Astrocyte (in vitro differentiated cells and primary cell): ENCODE data around the gene DUSP23. TPM values are rescaled to one million over a fixed set of nuclear protein-coding genes. Genes with fewer than 3 reads are reported as not detected.

Experiments used
- DNase-seq: peaks from one replicate; pipeline ENCODE4 v3.0.0-alpha.2; 2010; ENCODE audit warnings: low read depth
- FAIRE-seq: peaks from 2 replicates; lab custom pipeline; 2011; peaks lifted over from hg19 to GRCh38; lab: Jason Lieb, UNC
- H2AFZ ChIP-seq: 2 replicates; pipeline ENCODE4 v1.6.0; 2012; ENCODE audit warnings: low read depth, low read length, inconsistent platforms
- H3K27ac ChIP-seq: 2 replicates; pipeline ENCODE4 v1.5.1; 2011; ENCODE audit warnings: low read depth, low read length, inconsistent platforms
- H3K27me3 ChIP-seq: 2 replicates; pipeline ENCODE4 v1.6.0; 2011; ENCODE audit warnings: low read length, inconsistent platforms; ENCODE audit not compliant: insufficient read depth
- H3K36me3 ChIP-seq: 2 replicates; pipeline ENCODE4 v1.5.1; 2011; ENCODE audit warnings: low read length, inconsistent platforms; ENCODE audit not compliant: insufficient read depth
- H3K4me1 ChIP-seq: 2 replicates; pipeline ENCODE4 v1.5.1; 2011; ENCODE audit warnings: low read length, inconsistent platforms; ENCODE audit not compliant: insufficient read depth
- H3K4me2 ChIP-seq: 2 replicates; pipeline ENCODE4 v1.6.0; 2012; ENCODE audit warnings: low read length, inconsistent platforms
- H3K4me3 ChIP-seq: 2 replicates; pipeline ENCODE4 v1.5.1; 2011; ENCODE audit warnings: low read depth, mild to moderate bottlenecking, low read length, inconsistent platforms; ENCODE audit not compliant: insufficient read depth
- H3K79me2 ChIP-seq: 2 replicates; pipeline ENCODE4 v1.6.0; 2012; ENCODE audit warnings: mild to moderate bottlenecking, low read length, inconsistent platforms; ENCODE audit not compliant: insufficient read depth
- H3K9ac ChIP-seq: 2 replicates; pipeline ENCODE4 v1.6.0; 2012; ENCODE audit warnings: mild to moderate bottlenecking, low read length, inconsistent platforms
- H3K9me3 ChIP-seq: 2 replicates; pipeline ENCODE4 v1.5.1; 2012; ENCODE audit warnings: low read depth, mild to moderate bottlenecking, low read length, inconsistent platforms; ENCODE audit not compliant: insufficient read depth
- H4K20me1 ChIP-seq: 2 replicates; pipeline ENCODE4 v1.6.0; 2012; ENCODE audit warnings: low read length, inconsistent platforms; ENCODE audit not compliant: insufficient read depth
- H3K27ac Mint-ChIP-seq: one replicate; pipeline ENCODE4 v1.8.0; 2021; ENCODE audit warnings: mild to moderate bottlenecking, mixed read lengths; ENCODE audit not compliant: unreplicated experiment
- H3K27me3 Mint-ChIP-seq: one replicate; pipeline ENCODE4 v1.8.0; 2021; ENCODE audit warnings: low read depth, mixed read lengths; ENCODE audit not compliant: unreplicated experiment
- H3K36me3 Mint-ChIP-seq: one replicate; pipeline ENCODE4 v1.8.0; 2021; ENCODE audit warnings: low read depth, mixed read lengths; ENCODE audit not compliant: unreplicated experiment
- H3K4me1 Mint-ChIP-seq: one replicate; pipeline ENCODE4 v1.8.0; 2021; ENCODE audit warnings: low read depth, mixed read lengths; ENCODE audit not compliant: unreplicated experiment
- H3K4me3 Mint-ChIP-seq: one replicate; pipeline ENCODE4 v1.8.0; 2021; ENCODE audit warnings: mild to moderate bottlenecking, moderate library complexity, mixed read lengths; ENCODE audit not compliant: unreplicated experiment
- H3K9me3 Mint-ChIP-seq: one replicate; pipeline ENCODE4 v1.8.0; 2021; ENCODE audit warnings: mild to moderate bottlenecking, mixed read lengths; ENCODE audit not compliant: unreplicated experiment
- EZH2 ChIP-seq: IDR thresholded peaks from 2 replicates; pipeline ENCODE4 v1.6.1; 2012; ENCODE audit warnings: mild to moderate bottlenecking, low read length, inconsistent platforms; ENCODE audit not compliant: insufficient read depth
- total RNA-seq: library from RNA; stranded (reverse); gene quantifications from 2 replicates; pipeline ENCODE4 v1.2.1, GENCODE V29; 2021
- TF ChIP-seq, protein P1 (sequence below): IDR thresholded peaks from 2 replicates; pipeline ENCODE4 v1.5.1; 2011; ENCODE audit warnings: low read depth, mild to moderate bottlenecking, inconsistent platforms, low read length, moderate library complexity; ENCODE audit not compliant: insufficient read depth

The DUSP23 gene
- total RNA-seq, 1 donor from 2014 or later, result 30.1 TPM

DNA sequence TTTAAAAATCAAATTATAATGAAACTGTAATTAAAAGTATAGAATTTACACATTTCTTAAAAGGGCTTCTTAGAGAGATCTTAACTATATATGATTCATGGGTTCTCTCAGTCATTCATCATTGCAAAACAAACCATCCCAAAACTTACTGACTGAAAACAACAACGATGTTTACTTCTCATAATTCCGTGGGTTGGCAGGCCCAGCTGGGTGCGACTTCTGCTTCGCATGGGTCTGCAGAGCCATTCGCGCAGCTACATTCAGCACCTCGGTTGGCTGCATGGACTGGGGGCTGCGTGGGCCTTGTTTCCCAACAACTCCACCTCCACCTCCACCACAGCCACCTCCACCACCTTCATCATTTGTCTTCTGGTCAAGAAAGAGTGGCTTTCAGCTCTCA, 50.0 kb downstream of the DUSP23 start:
- Histone ChIP-seq H3K9me3 (no peaks in the 10 kb centered on the region), H3K4me1 (peaks cover 3% of the 10 kb centered on the region), H3K27me3 (no peaks in the 10 kb centered on the region), H4K20me1 (no peaks in the 10 kb centered on the region), H3K79me2 (no peaks in the 10 kb centered on the region), H3K9ac (no peak overlapping the region), H3K4me3 (no peak overlapping the region), H3K27ac (no peak overlapping the region), H3K4me2 (no peak overlapping the region), H3K36me3 (no peaks in the 10 kb centered on the region), H2AFZ (no peak overlapping the region)
- Mint-ChIP-seq H3K27ac (peak overlapping the region; percentile 71), H3K4me3 (no peak overlapping the region), H3K36me3 (no peaks in the 10 kb centered on the region), H3K9me3 (no peaks in the 10 kb centered on the region), H3K27me3 (peaks cover 4% of the 10 kb centered on the region), H3K4me1 (peaks cover 46% of the 10 kb centered on the region)
- DNase-seq, result no peak
- no peak for FAIRE-seq
- TF ChIP-seq, protein P1, sequence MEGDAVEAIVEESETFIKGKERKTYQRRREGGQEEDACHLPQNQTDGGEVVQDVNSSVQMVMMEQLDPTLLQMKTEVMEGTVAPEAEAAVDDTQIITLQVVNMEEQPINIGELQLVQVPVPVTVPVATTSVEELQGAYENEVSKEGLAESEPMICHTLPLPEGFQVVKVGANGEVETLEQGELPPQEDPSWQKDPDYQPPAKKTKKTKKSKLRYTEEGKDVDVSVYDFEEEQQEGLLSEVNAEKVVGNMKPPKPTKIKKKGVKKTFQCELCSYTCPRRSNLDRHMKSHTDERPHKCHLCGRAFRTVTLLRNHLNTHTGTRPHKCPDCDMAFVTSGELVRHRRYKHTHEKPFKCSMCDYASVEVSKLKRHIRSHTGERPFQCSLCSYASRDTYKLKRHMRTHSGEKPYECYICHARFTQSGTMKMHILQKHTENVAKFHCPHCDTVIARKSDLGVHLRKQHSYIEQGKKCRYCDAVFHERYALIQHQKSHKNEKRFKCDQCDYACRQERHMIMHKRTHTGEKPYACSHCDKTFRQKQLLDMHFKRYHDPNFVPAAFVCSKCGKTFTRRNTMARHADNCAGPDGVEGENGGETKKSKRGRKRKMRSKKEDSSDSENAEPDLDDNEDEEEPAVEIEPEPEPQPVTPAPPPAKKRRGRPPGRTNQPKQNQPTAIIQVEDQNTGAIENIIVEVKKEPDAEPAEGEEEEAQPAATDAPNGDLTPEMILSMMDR, result no peak
- no peak for TF ChIP-seq EZH2

DNA sequence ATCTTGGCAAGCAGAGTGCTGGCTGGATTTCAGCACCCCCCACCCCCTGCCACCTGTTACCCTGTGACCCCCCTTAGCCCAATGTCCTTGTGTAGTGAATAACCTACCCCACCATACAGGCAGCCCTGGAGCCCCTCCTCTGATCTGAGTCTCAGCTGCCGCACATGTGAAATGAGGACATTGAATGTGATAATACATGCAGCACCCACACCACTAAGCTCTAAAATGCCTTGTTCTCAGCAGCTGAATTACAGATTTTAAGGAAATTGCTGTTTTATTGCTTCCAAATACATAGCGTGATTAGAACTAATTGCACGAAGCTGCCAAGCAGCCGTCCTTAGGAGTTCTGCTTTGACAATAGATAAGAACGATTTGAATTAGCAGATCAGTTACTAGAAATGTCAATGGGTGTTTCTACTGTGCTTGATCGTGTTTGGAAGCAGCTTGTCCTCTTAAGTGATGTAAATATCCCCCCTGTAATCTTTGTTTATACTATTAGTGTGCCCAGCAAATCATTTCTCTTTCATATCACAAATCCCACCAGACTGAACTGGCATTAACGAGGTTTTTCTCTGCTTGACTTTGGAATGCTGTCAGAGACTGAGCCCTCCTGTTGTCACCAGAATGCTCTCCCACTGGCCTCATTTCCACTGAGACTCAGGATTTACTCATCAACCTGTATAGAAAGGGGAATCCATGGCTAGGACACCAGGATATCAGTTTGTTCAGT, 50.8 kb downstream of the DUSP23 start:
- H3K4me1 ChIP-seq, result peaks cover 3% of the 10 kb centered on the region
- H3K36me3 Mint-ChIP-seq, result peaks cover under 1% of the 10 kb centered on the region
- no peak overlapping the region for H3K9ac ChIP-seq
- no peaks in the 10 kb centered on the region for H3K9me3 Mint-ChIP-seq
- H4K20me1 ChIP-seq, result no peaks in the 10 kb centered on the region
- H3K4me3 Mint-ChIP-seq, result no peak overlapping the region
- peaks cover 7% of the 10 kb centered on the region for H3K27me3 Mint-ChIP-seq
- no peak overlapping the region for H3K27ac Mint-ChIP-seq
- H3K27me3 ChIP-seq, result no peaks in the 10 kb centered on the region
- peaks cover 37% of the 10 kb centered on the region for H3K4me1 Mint-ChIP-seq
- H3K9me3 ChIP-seq, result no peaks in the 10 kb centered on the region
- no peak overlapping the region for H2AFZ ChIP-seq
- no peak overlapping the region for H3K4me3 ChIP-seq
- no peak overlapping the region for H3K27ac ChIP-seq
- DNase-seq (no peak), FAIRE-seq (no peak)
- no peak for TF ChIP-seq EZH2
- TF ChIP-seq, protein P1, result no peak
- no peak overlapping the region for H3K4me2 ChIP-seq
- H3K36me3 ChIP-seq, result no peaks in the 10 kb centered on the region
- no peaks in the 10 kb centered on the region for H3K79me2 ChIP-seq

Other genes starting within 250 kb of the DUSP23 start
- not detected in 2 replicates for gene OR10J5, start 245.0 kb upstream of the DUSP23 start, total RNA-seq
- not detected in 2 replicates for gene APCS, start 193.1 kb upstream of the DUSP23 start, total RNA-seq
- gene CRP, start 66.4 kb upstream of the DUSP23 start, total RNA-seq, result not detected in 2 replicates
- gene FCRL6, start 21.4 kb downstream of the DUSP23 start, total RNA-seq, result not detected in 2 replicates
- gene SLAMF8, start 45.9 kb downstream of the DUSP23 start, total RNA-seq, result 1.7 and 3.6 TPM in 2 replicates
- not detected in 2 replicates for gene VSIG8, start 81.7 kb downstream of the DUSP23 start, total RNA-seq
- gene CFAP45, start 119.2 kb downstream of the DUSP23 start, total RNA-seq, result 3.2 and 4.3 TPM in 2 replicates
- 614 and 688 TPM in 2 replicates for gene TAGLN2, start 144.5 kb downstream of the DUSP23 start, total RNA-seq
- gene IGSF9, start 164.7 kb downstream of the DUSP23 start, total RNA-seq, result 0.89 and 2.1 TPM in 2 replicates
- 0.43 TPM in 1 of 2 replicates, not detected in the other for gene SLAMF9, start 173.3 kb downstream of the DUSP23 start, total RNA-seq